LNCAP (cell line): ENCODE measurements around the gene PRR16.

Experiments used
- TF ChIP-seq, protein P1 (sequence below): fragments of 450-650 bp; IDR thresholded peaks from 2 replicates; pipeline ENCODE4 v1.5.1; 2017; ENCODE audit warnings: mild to moderate bottlenecking

PRR16 gene

DNA sequence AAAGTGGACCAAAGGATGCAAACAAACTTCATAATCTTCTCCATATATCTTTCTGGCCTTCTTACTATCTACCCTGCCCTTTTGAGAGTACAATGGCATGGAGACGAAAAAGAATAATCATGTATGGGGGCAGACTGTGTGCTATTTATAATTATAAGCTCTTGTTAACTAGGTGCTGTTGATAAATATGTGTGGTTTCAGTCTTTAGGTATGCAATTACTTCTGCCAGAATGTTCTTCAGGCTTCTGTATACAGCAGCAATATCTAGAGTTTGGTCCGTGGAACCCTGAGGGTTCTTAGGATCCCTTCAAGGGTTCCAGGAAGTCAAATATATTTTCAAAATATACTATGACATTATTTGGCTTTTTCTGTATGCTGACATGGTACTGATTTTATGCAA is 20.5 kb upstream of the PRR16 start:
- TF ChIP-seq, protein P1, sequence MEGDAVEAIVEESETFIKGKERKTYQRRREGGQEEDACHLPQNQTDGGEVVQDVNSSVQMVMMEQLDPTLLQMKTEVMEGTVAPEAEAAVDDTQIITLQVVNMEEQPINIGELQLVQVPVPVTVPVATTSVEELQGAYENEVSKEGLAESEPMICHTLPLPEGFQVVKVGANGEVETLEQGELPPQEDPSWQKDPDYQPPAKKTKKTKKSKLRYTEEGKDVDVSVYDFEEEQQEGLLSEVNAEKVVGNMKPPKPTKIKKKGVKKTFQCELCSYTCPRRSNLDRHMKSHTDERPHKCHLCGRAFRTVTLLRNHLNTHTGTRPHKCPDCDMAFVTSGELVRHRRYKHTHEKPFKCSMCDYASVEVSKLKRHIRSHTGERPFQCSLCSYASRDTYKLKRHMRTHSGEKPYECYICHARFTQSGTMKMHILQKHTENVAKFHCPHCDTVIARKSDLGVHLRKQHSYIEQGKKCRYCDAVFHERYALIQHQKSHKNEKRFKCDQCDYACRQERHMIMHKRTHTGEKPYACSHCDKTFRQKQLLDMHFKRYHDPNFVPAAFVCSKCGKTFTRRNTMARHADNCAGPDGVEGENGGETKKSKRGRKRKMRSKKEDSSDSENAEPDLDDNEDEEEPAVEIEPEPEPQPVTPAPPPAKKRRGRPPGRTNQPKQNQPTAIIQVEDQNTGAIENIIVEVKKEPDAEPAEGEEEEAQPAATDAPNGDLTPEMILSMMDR, result no peak

DNA sequence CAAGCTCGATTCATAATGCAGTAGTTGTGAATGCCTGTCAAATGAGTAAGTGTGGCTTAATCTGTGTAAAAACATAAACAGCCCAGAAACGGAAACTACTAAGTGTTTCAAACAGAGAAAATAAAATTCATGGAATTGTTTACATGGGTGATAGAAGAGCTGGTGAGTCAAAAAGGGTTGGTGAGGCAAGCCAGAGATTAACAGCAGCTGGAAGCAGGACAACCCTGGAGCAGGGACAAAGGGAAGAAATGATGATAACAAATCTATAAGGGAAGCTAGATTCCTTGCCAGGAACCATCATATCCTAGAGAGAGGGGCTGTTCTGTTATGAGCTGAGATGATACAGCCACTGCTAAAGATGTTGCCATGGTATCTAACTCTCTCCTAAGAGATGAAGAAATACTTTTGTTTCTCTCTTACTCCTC is 18.0 kb upstream of the PRR16 start:
- TF ChIP-seq, protein P1, result no peak

DNA sequence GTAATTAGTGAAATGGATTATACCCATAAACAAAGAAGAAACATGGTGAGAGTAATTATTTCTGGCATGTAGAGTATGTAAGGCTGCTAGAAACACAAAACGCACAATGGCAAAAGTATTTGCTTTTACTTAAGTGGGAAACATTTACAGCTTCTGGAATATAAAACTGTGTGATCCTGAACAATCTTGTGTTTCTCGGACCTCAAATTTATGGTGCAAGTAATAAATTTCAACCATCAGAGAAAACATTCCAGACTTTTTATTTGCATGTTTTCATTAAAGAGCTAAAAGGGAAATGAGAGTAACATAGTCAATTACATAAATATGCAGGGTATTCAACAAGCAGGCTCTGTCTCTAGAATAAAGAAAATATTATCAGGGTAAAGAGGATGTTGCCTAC is 17.2 kb upstream of the PRR16 start:
- TF ChIP-seq, protein P1, result no peak

DNA sequence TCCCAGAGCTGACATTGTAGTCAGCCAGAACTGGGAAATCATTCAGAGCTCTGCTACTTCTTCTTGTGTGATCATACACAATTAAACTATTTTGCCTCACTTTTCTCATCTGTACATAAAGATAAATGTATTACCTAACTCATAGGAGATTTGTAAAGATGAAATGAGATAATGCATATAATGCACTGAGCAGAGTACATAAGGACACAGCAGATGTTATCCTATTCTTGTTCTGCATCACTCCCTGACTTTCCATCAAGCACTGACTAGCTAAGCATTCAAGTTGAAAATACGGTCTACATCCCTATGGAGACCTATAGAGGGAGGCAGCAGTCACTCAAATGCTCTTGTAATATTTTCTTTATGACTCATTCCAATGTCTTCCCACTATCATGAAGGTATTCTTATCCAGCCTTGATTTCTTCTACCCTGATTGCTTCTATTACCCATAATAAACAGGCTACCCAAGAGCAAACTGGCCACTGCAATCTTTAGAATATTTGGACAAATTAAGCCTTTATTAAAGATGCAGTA is 16.3 kb upstream of the PRR16 start:
- TF ChIP-seq, protein P1, result no peak

DNA sequence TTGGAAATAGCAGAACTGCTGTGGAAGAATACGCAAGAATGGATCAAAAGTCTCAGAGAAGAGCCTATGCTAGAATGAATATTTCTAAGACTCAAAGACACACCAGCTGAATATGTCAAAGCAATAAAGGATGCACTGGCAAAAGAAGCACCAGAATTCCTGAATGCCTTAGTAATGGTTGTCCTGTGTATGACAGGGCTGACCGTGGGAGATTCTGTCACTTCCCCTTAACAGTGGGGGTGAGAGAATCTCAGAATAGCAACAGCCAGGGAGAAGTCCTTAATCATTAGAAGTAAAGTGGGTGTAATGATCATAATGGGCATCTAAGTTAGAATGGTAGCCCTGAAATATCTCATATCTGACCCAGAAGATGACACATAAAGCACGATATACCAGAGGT is 14.6 kb upstream of the PRR16 start:
- TF ChIP-seq, protein P1, result no peak

DNA sequence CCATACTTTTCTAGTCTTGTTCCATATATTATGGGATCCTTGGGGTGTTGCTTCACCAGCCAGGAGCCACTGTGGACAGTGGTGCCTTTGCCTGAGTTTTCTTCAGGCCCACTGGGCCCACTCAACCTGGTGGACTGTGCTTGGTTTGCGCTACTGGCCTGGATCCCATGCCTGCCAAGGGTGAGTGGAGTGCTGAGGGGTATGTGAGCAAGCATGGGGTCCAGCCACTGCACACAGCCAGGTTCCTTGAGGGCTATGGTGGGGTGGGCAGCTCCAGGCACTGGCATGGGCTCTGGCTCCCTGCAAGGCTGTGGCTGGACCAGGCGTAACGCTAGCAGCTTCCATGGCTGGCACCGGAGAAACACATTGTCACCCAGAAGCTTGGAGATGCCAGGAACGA is 13.2 kb upstream of the PRR16 start:
- TF ChIP-seq, protein P1, result no peak

DNA sequence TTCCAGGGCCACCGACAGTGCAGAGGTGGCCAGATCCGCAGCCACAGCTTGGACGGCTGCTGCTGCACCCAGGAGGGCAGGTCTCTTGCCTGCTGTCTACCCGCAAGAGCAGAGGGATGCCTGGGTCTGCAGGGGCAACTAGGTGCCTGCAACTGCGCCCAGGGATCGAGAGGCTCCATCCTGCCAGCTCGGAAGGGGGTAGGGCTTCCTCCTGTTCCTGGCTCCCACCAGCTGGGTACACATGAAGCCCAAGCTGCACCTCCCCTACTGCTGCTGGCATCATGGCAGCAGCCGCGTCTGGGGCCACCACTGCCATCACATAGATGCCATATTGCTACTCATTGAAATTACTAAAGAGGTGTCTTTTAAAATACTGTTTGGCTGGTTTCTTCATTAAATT is 12.7 kb upstream of the PRR16 start:
- TF ChIP-seq, protein P1, result no peak

DNA sequence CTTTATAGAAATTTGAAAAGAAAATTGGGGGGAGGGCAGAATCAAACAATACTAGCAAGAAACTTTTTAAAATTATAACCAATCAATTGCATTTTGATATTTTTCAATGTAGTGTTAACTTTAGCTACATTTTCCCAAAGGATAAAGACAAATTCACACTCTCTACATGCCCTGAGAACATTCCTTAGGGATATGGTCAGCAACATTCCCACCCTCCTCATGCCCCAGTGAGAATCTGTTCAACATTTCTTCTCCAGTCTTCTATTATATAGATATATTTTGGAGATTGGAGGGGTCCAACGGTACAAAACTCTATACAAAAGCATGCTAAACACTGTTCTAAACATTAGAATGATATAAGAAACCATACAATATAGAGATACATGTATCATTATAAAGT is 11.6 kb upstream of the PRR16 start:
- TF ChIP-seq, protein P1, result no peak
